ENCODE data around the gene GRIFIN.

The GRIFIN gene

DNA sequence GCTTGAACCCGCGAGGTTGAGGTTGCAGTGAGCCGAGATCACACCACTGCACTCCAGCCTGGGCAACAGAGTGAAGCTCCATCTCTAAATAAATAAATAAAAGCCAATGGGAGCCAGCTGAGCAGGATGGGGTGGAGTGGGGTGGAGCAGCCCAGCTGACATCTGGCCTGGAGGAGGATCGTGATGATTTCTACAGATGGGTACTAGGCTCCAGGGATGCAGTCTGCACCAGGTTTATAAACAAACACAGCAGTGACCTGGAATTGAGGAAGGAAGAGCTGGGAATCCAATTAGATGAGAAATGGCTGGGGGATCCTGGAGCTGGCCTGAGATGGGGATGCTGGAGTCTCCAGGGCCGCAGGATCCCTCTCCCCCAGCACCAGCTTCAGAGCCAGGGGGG is 7.3 kb upstream of the GRIFIN start:
- no peak overlapping the region for H3K4me2 ChIP-seq
- TF ChIP-seq, protein P1, sequence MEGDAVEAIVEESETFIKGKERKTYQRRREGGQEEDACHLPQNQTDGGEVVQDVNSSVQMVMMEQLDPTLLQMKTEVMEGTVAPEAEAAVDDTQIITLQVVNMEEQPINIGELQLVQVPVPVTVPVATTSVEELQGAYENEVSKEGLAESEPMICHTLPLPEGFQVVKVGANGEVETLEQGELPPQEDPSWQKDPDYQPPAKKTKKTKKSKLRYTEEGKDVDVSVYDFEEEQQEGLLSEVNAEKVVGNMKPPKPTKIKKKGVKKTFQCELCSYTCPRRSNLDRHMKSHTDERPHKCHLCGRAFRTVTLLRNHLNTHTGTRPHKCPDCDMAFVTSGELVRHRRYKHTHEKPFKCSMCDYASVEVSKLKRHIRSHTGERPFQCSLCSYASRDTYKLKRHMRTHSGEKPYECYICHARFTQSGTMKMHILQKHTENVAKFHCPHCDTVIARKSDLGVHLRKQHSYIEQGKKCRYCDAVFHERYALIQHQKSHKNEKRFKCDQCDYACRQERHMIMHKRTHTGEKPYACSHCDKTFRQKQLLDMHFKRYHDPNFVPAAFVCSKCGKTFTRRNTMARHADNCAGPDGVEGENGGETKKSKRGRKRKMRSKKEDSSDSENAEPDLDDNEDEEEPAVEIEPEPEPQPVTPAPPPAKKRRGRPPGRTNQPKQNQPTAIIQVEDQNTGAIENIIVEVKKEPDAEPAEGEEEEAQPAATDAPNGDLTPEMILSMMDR (conservative IDR thresholded peaks at IDR 0.05; ENCODE audit: low read depth, low read length), result no peak
- no peaks in the 10 kb centered on the region for H3K79me2 ChIP-seq (ENCODE audit: insufficient read depth, low read depth)
- H3K4me1 ChIP-seq (ENCODE audit: low read depth, poor library complexity, severe bottlenecking), result no peaks in the 10 kb centered on the region
- no peaks in the 10 kb centered on the region for H3K36me3 ChIP-seq (ENCODE audit: insufficient read depth)
- peaks cover 46% of the 10 kb centered on the region for H3K27me3 ChIP-seq (ENCODE audit: insufficient read depth, low read depth)
- no peaks in the 10 kb centered on the region for H4K20me1 ChIP-seq (ENCODE audit: insufficient read depth)
- H2AFZ ChIP-seq (ENCODE audit: low read depth), result no peak overlapping the region
- H3K4me3 ChIP-seq (IDR thresholded peaks at IDR 0.05; ENCODE audit: insufficient read depth, low read depth, low read length), result no peak overlapping the region
- no peak overlapping the region for H3K9ac ChIP-seq
- H3K27ac ChIP-seq, result no peak overlapping the region

DNA sequence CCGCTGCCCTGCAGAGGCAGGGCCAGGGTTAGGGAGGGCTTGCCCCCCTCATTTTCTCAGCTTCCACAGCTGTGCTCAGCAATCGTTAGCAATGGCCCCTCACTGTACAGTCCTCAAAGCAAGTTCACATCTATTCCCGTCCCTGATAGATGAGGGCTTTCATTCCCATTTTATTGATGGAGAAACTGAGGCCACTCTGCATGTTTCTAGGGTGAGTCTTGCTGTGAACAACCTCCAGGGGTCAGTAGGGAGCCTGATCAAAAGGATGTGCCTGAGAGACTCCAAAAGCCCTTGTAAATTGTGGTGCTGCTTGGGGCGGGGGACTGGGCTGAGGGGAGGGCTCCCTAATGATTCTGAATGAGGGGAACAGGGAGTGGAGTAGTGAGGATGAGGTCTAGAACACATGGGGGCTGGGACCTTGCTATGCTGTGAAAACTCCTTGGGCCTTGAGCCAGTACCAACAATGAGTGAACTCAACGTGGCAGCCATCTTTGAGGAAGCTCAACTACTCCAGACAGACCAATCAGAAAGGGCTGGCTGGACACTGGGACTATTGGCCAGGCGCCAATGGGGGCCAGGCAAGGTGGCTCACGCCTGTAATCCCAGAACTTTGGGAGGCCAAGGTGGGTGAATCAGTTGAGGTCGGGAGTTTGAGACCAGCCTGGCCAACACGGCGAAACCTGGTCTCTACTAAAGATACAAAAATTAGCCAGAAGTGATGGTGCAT is 6.7 kb upstream of the GRIFIN start:
- Histone ChIP-seq H3K27me3 (ENCODE audit: insufficient read depth, low read depth) (peaks cover 47% of the 10 kb centered on the region), H3K27ac (no peak overlapping the region), H3K9ac (no peak overlapping the region), H3K79me2 (ENCODE audit: insufficient read depth, low read depth) (no peaks in the 10 kb centered on the region), H3K4me1 (ENCODE audit: low read depth, poor library complexity, severe bottlenecking) (no peaks in the 10 kb centered on the region), H3K4me2 (no peak overlapping the region), H2AFZ (ENCODE audit: low read depth) (no peak overlapping the region), H3K36me3 (ENCODE audit: insufficient read depth) (no peaks in the 10 kb centered on the region), H3K4me3 (IDR thresholded peaks at IDR 0.05; ENCODE audit: insufficient read depth, low read depth, low read length) (no peak overlapping the region), H4K20me1 (ENCODE audit: insufficient read depth) (no peaks in the 10 kb centered on the region)
- TF ChIP-seq, protein P1 (conservative IDR thresholded peaks at IDR 0.05; ENCODE audit: low read depth, low read length), result peak; percentile 33; the same call in 1 of the 2 replicates

DNA sequence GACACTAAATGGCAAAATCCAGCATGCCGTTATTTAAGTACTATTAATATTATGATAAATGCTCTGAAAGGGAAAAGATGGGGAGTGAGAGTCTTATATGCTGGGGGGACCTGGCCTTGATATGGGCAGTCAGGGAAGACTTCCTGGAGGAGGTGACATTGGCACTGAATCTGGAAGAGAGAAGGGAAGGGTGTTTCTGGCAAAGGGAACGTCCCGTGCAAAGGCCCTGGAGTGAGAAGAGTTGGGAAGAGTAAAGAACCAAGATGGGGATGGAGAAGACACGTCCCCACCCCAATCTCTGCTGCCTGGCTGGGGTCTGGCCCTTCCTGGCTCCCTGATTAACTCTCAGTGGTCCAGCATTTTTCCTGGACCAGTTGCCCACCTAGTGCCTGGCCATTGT is 5.0 kb upstream of the GRIFIN start:
- Histone ChIP-seq H3K36me3 (ENCODE audit: insufficient read depth) (no peaks in the 10 kb centered on the region), H4K20me1 (ENCODE audit: insufficient read depth) (no peaks in the 10 kb centered on the region), H3K4me3 (IDR thresholded peaks at IDR 0.05; ENCODE audit: insufficient read depth, low read depth, low read length) (no peak overlapping the region), H3K9ac (no peak overlapping the region), H3K27me3 (ENCODE audit: insufficient read depth, low read depth) (peaks cover 57% of the 10 kb centered on the region), H2AFZ (ENCODE audit: low read depth) (no peak overlapping the region), H3K4me2 (no peak overlapping the region), H3K27ac (no peak overlapping the region), H3K4me1 (ENCODE audit: low read depth, poor library complexity, severe bottlenecking) (no peaks in the 10 kb centered on the region), H3K79me2 (ENCODE audit: insufficient read depth, low read depth) (no peaks in the 10 kb centered on the region)
- TF ChIP-seq, protein P1 (conservative IDR thresholded peaks at IDR 0.05; ENCODE audit: low read depth, low read length), result no peak

DNA sequence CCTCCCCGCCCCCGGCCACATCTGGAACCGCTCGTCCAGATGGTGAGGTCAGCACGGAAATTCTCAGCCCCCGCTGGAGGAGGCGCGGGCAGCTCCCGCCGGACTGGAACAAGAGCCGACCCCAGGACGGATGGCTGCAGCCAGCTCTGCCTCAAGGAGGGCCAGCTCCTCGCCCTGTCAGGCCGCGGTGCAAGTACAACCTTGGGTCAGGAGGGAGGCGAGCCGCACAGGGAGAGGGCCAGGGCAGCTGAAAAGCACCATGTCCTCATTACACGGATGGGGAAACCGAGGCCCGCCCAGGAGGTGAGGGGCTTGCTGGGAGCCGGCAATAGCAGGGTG is 3.8 kb upstream of the GRIFIN start:
- H3K4me2 ChIP-seq, result no peak overlapping the region
- TF ChIP-seq, protein P1 (conservative IDR thresholded peaks at IDR 0.05; ENCODE audit: low read depth, low read length), result no peak
- no peaks in the 10 kb centered on the region for H3K79me2 ChIP-seq (ENCODE audit: insufficient read depth, low read depth)
- H3K4me1 ChIP-seq (ENCODE audit: low read depth, poor library complexity, severe bottlenecking), result no peaks in the 10 kb centered on the region
- H3K27me3 ChIP-seq (ENCODE audit: insufficient read depth, low read depth), result peaks cover 64% of the 10 kb centered on the region
- no peak overlapping the region for H2AFZ ChIP-seq (ENCODE audit: low read depth)
- H3K4me3 ChIP-seq (IDR thresholded peaks at IDR 0.05; ENCODE audit: insufficient read depth, low read depth, low read length), result no peak overlapping the region
- H3K9ac ChIP-seq, result no peak overlapping the region
- H3K27ac ChIP-seq, result no peak overlapping the region
- H4K20me1 ChIP-seq (ENCODE audit: insufficient read depth), result no peaks in the 10 kb centered on the region
- H3K36me3 ChIP-seq (ENCODE audit: insufficient read depth), result no peaks in the 10 kb centered on the region
